Suppressor macrophage treated with lipopolysaccharide for 4 hours (primary cell): ENCODE data around the gene GRAMD1B.
"Not testable (repeated sequence)": the region's sequence is repeated elsewhere in the genome, so short reads cannot be mapped to it uniquely, and the experiment has no call there.

Experiments used
- DNase-seq: peaks from one replicate; pipeline ENCODE4 v3.0.0-alpha.2; 2020

Gene GRAMD1B

GRCh38 chr11:123544631-123545375 lies 114.7 kb downstream of the GRAMD1B start:
- DNase-seq: no peak

GRCh38 chr11:123545726-123546270 lies 115.7 kb downstream of the GRAMD1B start:
- no peak for DNase-seq

- DNase-seq: peak; percentile 33
Measured at GRCh38 chr11:123546515-123546914, 116.4 kb downstream of the GRAMD1B start.

GRCh38 chr11:123547180-123547579 lies 117.1 kb downstream of the GRAMD1B start:
- peak; percentile 84 for DNase-seq

GRCh38 chr11:123548774-123549173 lies 118.7 kb downstream of the GRAMD1B start:
- no peak for DNase-seq

GRCh38 chr11:123549926-123550917 lies 120.2 kb downstream of the GRAMD1B start:
- DNase-seq: peak; percentile 37

- DNase-seq: no peak
Measured at GRCh38 chr11:123551079-123551478, 121.0 kb downstream of the GRAMD1B start.

DNA sequence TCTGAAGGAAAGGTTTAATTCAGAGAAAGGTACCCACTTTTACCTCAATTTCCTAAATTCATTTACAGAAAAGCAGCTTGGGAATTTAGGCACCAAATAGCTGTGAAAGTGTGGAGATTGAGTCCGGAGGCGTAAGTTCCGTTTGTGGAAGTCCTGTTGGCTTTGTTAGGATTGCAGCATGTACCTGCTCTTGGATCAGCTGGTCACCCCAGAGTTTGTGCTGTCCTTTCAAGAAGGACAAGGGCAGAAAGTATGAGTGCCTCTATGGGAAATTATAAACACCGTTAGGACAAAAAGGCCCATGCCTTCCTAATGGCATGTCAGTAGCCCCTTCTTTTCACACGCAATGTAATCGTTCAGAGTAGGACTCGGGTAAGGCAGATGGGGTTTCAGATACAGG lies 126.6 kb downstream of the GRAMD1B start:
- no peak for DNase-seq

DNA sequence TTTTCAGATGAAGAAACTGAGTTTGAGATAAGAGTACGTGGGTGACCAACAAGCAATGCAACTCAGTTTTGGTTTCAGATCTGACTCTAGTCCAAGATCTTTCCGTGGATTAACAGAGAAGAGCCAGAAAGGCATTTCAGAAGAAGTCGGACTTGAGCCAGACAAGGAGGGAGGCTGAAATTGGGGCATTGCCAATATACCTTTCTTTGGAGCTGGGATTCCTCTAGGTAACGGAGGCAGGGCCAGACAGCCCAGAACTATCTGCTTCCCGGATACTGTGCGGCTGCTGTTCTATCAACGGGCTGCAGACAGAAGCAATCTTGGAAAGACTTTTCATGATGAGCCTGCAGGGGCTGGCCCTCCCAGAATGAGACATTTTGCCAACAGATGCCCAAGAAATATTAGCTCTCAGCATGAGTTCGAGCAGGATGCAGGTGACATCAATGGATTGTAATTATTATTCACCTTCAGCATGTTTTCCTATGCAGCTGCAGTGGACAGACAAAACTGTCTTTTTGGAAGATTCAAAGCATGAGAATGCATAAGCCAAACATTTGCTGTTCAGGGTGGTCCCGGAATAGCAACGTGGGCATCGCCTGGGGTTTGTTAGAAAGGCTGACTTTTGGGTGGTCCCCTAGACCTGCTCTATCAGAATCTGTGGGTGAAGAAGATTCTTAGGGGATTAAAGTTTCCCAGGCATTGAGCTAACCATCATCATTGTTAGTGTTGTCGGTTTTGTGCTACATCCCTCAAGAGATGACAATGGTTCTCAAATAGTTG lies 128.7 kb downstream of the GRAMD1B start:
- DNase-seq: no peak

- DNase-seq: no peak
Measured at GRCh38 chr11:123559523-123559955, 129.5 kb downstream of the GRAMD1B start.

DNA sequence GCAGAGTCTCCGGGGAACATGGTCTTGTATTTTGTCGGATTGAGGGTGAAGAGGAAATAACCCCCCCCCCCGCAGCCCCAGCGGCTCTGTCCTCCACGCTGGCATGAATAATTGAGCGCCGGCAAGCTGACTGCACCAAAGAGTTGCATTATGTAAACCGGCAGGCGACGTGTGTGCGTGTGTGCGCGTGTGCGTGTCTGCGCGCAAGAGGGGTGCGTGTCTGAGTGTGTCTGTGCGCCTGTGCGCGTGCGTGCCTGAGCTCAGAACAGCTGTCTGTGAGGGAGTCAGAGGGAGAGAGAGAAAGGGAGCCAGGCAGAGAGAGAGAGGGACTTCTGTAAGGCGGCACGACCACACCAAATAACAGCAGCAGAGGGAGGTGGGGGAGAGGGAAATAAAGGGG lies 129.9 kb downstream of the GRAMD1B start:
- DNase-seq: peak; percentile 68

- DNase-seq: no peak
Measured at GRCh38 chr11:123561431-123561800, 131.3 kb downstream of the GRAMD1B start.

DNA sequence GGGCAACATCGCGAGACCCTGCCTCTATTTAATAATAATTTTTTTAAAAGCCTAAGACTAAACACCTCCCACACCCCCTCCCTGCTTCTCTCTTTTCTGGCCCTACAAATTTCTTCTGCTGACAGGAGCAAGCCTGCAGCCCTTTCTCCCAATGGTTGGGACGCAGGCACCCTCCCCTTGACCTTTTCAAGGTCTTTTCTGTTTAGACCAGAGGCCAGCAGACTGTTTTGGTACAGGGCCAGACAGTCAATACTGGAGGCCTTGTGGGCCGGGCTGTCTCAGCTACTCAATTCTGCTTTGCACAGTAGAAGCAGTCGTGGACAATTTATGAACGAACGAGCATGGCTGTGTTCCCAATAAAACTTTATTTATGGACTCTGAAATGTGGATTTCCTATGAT lies 132.1 kb downstream of the GRAMD1B start:
- no peak for DNase-seq

DNA sequence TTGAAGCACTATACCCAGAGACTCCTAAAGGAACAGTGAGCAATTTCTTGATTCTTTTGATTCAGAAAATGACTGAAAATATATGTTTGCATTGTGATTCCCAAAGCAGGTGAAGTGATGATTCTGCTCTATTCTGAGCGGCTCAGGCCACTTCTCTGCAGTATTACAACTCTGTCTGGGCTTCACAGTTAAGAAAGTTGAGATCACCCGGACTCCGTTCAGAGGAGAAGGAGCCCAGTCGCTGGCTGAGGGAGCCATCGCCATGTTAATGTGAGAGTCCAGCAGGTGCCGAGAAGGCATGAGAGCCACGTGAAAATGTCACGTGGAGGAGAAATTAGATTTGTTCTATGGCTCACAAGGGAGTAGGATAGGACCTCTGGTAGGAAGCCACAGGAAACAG lies 132.8 kb downstream of the GRAMD1B start:
- no peak for DNase-seq

- peak; percentile 38 for DNase-seq
Measured at GRCh38 chr11:123564221-123564620, 134.2 kb downstream of the GRAMD1B start.

- DNase-seq: no peak
Measured at GRCh38 chr11:123566852-123567251, 136.8 kb downstream of the GRAMD1B start.

- DNase-seq: no peak
Measured at GRCh38 chr11:123567466-123567865, 137.4 kb downstream of the GRAMD1B start.

DNA sequence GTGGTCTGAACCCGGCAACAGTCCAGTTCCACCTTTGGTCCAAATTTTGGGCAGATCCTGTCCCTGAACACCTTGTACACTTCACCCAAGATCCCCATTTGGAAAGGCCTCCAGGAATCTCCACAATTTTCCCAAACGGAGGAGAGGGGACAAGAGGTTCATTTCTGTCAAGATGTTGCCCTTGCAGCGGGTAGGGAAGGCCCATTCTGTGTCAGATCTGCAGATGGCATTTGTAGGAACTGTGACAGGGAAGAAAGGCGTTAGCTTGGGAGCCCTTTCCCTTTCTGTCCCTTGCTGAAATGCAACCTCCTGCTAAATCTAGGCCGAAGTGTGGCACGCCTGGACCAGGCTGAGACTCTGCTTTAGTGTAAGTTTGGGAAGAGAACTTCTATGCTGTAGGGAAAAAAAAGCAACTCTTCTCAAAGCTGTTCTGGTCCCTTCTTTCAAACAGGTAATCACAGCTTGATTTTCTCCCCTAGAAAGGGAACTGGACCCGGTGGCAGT lies 138.3 kb downstream of the GRAMD1B start:
- DNase-seq: no peak

- no peak for DNase-seq
Measured at GRCh38 chr11:123569393-123569792, 139.3 kb downstream of the GRAMD1B start.

DNA sequence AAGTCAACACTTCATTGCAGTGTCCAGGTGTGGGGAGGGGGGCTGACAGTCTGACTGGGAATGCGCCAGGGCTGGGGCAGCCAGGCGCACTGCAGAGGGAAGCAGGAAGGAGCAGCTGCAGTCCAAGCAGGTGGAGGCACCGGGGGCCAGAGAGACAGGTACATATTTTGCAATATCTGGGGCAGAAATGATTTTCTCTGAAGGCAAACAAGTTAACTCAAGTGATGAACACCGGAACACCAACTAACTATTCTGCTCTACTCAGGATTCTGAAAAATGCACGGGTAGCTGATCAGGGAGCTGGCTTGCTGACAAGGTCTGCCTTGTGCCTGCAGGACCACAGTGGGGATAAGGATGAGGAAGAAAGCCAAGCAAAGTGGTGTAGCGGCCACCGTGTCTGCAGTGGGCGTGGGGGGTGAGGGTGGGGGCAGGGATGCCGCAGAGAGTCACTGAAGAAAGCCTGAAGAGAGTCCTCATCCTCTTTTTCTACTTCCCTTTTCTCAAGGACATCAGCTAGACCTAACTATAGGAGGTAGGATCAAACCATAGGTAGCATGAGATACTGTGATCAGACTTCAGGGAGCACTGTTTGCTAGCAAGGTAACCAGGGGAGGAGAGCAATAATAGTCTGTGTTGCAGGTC lies 141.0 kb downstream of the GRAMD1B start:
- no peak for DNase-seq

DNA sequence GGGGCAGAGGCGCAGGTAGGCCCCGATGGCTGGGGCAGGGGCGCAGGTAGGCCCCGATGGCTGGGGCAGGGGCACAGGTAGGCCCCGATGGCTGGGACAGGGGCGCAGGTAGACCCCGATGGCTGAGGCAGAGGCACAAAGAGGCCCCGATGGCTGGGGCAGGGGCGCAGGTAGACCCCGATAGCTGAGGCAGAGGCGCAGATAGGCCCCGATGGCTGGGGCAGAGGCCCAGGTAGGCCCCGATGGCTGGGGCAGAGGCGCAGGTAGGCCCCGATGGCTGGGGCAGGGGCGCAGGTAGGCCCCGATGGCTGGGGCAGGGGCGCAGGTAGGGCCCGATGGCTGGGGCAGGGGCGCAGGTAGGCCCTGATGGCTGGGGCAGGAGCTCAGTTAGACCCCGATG lies 142.7 kb downstream of the GRAMD1B start:
- not testable (repeated sequence) for DNase-seq

- no peak for DNase-seq
Measured at GRCh38 chr11:123573286-123573685, 143.2 kb downstream of the GRAMD1B start.
